Mesenteric fat pad (tissue), 1 donor: ENCODE measurements around the gene ASB2. TPM values are rescaled to one million over a fixed set of nuclear protein-coding genes. Genes with fewer than 3 reads are reported as not detected.

Experiments used
- DNase-seq: peaks from one replicate; pipeline ENCODE4 v3.0.0-alpha.2; 2020; ENCODE audit warnings: low spot score
- total RNA-seq: library from RNA; stranded (reverse); fragmentation: NEBNext Ultra II Directional; extraction: Animal tissue kit (Norgen Biotek cat#: 25700); gene quantifications from one replicate; pipeline ENCODE4 v1.2.1, GENCODE V29; 2021
- donor health status: DM: yes; HTN: yes; CAD: no.

Gene ASB2
- total RNA-seq, 1 donor from 2014 or later = 1.2 TPM

GRCh38 chr14:93981316-93982229, 5.2 kb upstream of the ASB2 start:
- no peak for DNase-seq

GRCh38 chr14:93980456-93981201, 4.3 kb upstream of the ASB2 start:
- no peak for DNase-seq

- DNase-seq = no peak
Observed at GRCh38 chr14:93978735-93979134, 2.4 kb upstream of the ASB2 start.

DNA sequence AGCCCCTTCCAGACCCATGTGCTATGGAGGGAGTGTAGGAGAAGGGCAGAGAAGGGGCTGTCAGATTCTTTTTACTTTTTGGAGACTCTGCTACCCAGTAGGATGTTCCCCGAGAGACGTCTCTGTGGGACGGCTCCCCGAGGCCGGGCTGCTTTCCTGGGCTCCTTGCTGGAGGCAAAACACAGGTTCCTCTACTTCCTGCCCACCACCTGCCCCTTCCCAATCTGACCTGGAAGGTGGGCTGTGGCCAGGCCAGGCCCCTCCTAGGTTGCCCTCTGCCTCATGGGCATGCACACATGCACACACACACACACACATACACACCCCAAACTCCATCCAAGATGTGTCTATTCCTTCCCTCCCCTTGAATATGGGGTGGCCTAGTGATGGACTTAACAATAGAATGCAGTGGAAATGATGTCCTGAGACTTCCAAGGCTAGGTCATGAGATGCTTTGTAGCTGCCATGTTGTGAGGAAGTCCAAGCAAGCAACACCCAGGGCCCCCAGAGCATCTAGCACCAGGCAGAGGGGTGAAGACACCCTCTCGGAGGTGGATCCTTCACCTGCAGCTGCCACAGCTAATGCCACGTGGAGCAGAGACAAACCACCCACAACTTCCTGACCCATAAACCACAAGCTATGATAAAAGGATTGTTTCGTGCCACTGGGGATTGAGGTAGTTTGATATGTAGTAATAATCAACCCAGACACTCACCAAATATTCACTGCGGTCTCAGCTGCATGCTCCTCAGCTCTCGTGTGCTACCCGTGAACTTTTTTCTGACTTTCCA, 1.6 kb upstream of the ASB2 start:
- no peak for DNase-seq

DNA sequence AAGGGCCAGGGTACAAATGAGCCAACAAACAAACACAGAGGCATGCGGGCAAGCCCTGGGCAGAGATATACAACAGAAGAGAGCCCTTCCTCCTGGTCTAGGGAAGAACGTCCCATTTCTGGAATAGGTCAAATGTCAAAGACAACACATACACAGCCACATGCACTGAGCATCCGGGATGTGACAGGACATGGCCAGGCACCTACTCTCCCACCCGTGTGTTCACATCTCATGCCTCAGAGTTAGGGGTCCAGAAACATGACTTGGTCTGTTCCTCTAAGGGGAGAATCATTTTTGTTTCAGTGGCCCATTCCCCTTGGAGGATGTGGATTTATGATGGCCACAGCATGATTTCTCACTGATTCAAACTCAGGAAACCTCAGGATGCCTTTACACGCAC, 801 bp upstream of the ASB2 start:
- no peak for DNase-seq

- no peak for DNase-seq
Observed at GRCh38 chr14:93975791-93976476, 436 bp downstream of the ASB2 start.

DNA sequence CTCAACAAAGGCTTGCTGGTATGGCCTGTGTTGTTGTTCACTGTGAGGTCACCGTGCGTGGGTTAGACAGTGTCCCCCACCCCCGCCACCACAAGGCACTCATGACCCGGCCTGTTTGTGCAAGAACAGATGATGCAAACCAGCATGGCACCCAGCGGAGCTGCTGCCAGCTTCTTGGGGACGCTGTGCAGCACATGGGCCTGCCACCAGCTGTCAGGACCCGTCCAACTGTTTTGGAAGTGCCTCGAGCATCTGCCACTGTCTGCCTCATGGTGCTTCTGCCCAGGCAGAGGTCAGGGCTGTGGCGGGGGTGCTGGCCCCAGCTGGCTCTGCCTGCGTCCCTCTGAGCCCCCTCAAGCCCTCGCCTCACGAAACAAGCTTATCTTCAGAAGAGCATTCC, 1.5 kb downstream of the ASB2 start:
- no peak for DNase-seq

- no peak for DNase-seq
Observed at GRCh38 chr14:93974299-93974698, 2.1 kb downstream of the ASB2 start.

- DNase-seq = no peak
Observed at GRCh38 chr14:93973607-93974006, 2.8 kb downstream of the ASB2 start.

- DNase-seq = no peak
Observed at GRCh38 chr14:93972618-93973205, 3.7 kb downstream of the ASB2 start.

DNA sequence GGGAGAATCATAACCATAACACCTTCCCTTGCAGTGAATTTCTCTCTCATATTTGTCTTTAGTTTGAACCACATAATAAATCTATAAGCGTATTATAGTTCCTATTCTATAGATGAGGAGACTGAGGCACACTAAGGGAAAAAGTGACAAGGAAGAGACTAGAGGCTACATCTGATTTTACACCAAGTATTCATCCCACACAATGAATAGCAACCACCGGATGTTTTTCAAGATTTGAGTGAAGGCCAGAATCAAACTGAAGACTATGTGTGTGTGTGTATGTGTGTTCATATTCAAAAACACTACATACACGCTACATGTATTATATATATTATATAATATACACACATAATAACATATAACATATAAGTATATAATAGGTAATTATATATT, 4.7 kb downstream of the ASB2 start:
- no peak for DNase-seq

DNA sequence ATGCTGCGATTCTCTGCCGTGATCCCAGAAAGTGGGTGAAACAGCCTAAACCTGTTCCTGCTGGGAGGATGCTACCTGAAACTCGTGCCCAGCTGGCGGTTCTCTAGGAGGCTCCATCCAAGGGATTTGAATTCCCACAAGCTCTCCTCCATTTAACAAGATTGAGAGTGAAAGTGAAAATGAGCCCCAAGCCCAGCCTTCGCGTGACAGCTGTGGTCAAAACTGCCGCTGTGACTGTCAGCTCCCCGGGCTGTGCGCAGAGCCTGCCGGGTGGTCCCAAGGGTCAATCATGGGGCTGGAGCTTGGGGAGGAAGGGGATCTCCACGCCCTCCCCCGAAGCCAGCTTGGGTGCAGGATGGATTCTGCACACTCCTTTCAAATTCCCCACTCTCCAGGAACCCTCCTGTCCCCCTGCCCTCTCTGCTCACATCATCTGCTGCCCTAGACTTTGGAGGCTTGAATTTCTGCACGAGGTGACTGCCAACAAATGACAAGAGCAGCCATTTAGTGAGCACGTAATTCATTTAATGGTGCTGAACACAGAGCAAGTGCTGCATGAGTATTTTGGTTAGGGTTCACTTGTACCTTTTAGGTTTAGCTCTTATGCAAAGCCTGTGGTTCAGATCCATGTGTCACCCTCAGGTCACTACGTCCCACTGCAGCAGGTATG, 5.3 kb downstream of the ASB2 start:
- DNase-seq = no peak

DNA sequence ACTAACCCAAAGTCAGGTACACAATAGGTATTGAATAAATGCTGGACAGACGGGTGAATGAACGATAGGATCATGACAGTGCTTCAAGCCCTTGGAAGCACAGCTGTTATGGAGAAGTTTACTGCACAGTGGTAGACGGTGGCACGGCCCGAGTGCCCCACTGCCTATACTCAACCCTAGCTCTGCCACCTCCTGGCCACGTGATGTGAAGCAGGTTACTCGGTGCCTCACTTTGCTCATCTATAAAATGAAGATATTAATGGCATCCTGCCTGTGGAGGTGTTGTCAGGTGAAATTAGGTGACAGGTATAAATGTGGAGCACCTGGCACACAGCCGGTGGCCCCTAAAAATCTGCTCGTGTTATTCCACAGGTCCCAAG, 5.8 kb downstream of the ASB2 start:
- no peak for DNase-seq

DNA sequence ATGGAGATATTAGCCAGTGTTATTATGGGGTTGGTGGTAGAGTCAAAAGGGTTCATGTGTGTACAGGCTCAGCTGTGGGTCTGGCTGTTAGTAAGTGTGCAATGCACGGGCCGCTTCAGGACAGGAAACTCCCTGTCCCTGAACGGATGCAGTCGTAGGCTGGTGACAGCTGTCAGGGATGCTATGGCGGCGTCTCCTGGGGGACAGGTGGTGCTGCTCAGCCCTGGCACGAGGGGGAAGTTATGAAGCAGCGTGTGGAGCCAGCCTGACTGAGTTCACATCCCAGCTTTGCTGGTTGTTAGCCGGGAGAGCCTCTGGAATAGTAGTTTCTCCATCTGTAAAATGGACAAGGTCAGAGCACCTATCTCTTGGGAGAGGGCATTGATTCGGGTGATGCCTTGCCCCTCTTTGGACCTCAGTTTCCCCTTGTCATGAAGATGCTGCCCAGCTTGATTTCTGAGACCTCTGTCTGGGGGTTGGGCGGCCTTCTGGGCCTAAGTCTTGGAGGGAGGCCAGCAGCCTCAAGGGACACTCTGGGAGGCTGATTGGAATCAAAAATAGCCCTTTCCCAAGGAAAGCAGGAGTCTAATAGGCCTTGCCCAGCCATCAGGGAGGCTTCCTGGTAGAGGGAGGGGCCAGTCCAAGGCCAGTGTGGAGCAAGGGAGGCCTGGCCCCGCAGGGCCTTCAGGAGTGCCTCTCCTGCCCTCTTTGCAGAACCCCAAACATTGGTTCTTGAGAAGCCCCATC, 7.1 kb downstream of the ASB2 start:
- DNase-seq = no peak

DNA sequence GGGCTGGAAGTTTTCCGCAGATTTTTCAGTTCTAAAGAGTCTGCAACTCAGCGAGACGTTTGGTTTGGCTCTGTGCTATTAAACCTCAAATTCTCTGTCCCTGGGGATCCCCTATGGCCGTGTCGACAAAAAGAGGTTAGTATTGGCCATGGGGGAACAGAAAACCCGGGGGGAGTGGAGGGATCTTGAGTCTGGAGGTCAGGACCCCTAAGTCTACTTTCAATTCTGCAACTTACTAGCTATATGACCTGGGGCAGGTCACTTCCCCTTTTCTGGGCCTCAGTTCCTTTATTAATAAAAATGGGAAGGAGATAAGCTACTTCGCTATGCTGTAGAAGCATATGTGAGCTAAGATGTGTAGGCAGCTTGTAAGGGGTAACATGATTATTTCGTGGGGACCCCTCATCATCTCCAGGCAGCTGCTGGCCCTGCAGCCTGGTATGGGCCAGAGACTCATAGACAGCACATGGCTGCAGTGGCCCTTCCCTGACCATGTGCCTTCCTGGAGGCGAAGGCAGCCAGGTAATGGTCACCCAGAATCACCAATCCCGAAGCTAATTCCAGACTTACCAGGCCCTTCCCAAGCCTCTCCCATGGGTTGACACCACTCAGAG, 8.6 kb downstream of the ASB2 start:
- no peak for DNase-seq

DNA sequence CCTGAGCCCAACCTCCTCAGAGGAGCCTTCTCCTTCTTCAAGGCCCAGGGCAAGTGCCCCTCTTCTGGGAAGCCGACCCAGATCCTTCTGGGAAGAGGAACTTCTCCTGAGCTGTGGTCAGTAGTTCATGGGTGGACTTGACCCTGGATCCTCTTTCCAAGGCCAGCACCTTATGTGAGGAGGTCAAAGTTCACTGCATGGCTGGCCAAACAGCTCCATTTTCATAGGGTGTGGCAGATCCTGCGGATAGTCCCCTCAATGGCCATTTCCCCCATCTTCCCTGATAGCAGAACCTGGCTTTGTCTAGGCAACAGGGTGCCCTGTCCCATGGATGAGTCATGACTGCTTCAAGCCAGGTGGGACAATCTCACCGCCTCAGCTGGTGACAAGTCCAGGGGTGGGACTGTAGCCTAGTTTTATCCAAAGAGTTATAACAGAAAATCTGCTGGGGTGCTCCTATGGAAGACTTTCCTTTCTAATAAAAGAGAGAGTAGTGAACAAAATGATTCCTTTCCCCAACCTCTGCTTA, 10.4 kb downstream of the ASB2 start:
- DNase-seq = no peak

DNA sequence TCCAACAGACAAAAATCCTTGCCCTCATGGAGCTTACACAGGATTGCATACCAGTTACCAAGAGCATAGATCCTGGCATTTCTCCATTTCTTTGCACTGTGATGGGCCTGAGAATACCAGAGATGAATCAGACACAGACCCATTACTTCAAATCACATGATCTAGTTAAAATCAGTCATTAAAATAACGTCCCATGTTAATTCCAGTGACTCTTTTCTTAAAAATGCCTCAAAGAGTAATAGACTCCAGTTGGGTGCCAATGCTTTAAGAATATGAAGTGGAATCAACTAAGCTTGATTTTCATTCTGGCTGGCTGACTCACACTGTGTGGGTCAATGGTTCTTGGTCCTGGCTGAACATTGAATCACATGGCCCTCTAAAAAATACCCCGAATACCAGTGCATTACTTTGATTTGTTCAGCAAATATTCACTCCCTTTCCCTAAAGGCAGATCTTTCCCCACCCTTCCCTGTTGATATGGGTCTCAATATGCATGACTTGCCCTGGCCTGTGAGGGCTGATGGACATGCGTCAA, 11.0 kb downstream of the ASB2 start:
- DNase-seq = no peak

DNA sequence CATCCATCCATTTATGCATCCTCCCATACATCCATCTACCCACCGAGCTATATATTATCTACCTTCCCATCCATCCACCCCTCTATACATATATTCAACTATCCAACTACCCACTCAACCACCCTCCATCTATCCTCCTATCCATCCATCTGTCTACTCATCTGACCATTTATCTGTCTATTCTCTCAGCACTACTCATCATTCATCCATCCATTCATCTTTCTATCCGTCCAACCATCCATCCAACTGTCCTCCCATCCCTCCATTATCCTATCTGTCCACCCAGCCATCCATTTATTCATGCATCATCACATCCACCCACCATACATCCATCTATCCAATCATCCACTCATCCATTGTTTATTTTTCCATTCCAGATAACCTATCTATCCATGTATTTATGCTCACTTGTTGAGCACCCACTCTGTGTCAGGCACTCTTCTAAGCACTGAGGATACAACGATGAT, 11.5 kb downstream of the ASB2 start:
- DNase-seq = no peak
